ENCODE data around the gene DYNC1H1. TPM values are rescaled to one million over a fixed set of nuclear protein-coding genes. Genes with fewer than 3 reads are reported as not detected.

DYNC1H1 gene
- total RNA-seq, 4 donors from 2014 or later, result 606 to 1,020 (median 666) TPM

DNA sequence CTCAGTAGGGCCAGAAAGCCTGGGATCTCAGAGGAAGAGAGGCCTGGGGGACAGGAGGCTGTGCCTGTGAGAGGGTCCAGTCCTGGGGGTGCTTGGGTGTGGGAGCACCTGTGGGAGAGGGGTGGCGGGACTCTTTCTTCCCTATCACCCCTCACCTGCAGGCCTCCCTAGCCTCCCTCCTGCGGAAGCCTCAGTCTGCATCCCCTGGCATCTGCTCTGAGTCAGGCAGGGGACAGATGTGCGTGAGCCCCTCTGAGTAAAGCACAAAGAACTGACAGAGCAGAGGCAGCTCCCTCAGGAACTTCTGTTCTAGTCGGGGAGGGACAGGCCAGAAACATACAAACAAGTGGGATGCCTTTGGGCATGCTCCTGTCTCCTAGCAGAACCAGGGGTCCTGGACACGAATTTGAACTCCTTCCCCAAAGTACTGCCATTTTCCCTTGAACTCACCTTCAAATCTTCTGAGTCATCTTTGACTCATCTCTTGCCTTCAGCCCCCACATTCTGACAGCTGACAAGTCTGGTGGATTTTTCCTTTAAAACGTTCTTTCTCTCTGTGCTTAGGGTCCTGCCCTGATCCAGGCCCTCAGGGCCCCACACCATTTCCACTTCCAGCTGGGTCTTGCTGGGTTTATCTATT is 131.0 kb downstream of the DYNC1H1 start:
- peaks cover 0 to 10% (median 0%) of the 10 kb centered on the region in 3 donors for H3K4me1 ChIP-seq
- H3K36me3 ChIP-seq, result peaks cover 0 to 8% of the 10 kb centered on the region in 2 donors
- no peak for ATAC-seq
- WGBS, 2 donors (ENCODE audit: low coverage in 1 of 2), result 61 to 100% methylated on average over 1 to 2 of the region's 6 CpGs
- TF ChIP-seq POLR2A (IDR thresholded peaks at IDR 0.05) (no peak), EP300 (IDR thresholded peaks at IDR 0.05) (no peak), POLR2AphosphoS5 (IDR thresholded peaks at IDR 0.05) (no peak)
- TF ChIP-seq, protein P1, sequence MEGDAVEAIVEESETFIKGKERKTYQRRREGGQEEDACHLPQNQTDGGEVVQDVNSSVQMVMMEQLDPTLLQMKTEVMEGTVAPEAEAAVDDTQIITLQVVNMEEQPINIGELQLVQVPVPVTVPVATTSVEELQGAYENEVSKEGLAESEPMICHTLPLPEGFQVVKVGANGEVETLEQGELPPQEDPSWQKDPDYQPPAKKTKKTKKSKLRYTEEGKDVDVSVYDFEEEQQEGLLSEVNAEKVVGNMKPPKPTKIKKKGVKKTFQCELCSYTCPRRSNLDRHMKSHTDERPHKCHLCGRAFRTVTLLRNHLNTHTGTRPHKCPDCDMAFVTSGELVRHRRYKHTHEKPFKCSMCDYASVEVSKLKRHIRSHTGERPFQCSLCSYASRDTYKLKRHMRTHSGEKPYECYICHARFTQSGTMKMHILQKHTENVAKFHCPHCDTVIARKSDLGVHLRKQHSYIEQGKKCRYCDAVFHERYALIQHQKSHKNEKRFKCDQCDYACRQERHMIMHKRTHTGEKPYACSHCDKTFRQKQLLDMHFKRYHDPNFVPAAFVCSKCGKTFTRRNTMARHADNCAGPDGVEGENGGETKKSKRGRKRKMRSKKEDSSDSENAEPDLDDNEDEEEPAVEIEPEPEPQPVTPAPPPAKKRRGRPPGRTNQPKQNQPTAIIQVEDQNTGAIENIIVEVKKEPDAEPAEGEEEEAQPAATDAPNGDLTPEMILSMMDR (IDR thresholded peaks at IDR 0.05), result no peak
- H3K4me3 ChIP-seq, result no peak overlapping the region
- no peaks in the 10 kb centered on the region for H3K9me3 ChIP-seq
- no peaks in the 10 kb centered on the region for H3K27me3 ChIP-seq
- H3K27ac ChIP-seq, result no peak overlapping the region

- no peaks in the 10 kb centered on the region for H3K27me3 ChIP-seq
- peaks cover 0 to 10% (median 0%) of the 10 kb centered on the region in 3 donors for H3K4me1 ChIP-seq
- no peak overlapping the region for H3K4me3 ChIP-seq
- WGBS, 2 donors (ENCODE audit: low coverage in 1 of 2), result 29 to 47% methylated on average over 7 to 8 of the region's 8 CpGs
- TF ChIP-seq POLR2AphosphoS5 (IDR thresholded peaks at IDR 0.05), result no peak
- no peak for TF ChIP-seq POLR2A (IDR thresholded peaks at IDR 0.05)
- TF ChIP-seq, protein P1 (IDR thresholded peaks at IDR 0.05), result no peak
- TF ChIP-seq EP300 (IDR thresholded peaks at IDR 0.05), result no peak
- peak overlapping the region in 1 of 4 donors; percentile 27 for H3K27ac ChIP-seq
- H3K36me3 ChIP-seq, result peaks cover 0 to 8% of the 10 kb centered on the region in 2 donors
- H3K9me3 ChIP-seq, result no peaks in the 10 kb centered on the region
- no peak for ATAC-seq
Observed at GRCh38 chr14:102095871-102096568, 131.6 kb downstream of the DYNC1H1 start.

GRCh38 chr14:102096569-102097188 is 132.3 kb downstream of the DYNC1H1 start:
- H3K27ac ChIP-seq, result peak overlapping the region in 1 of 4 donors; percentile 27
- H3K4me3 ChIP-seq, result no peak overlapping the region
- 10 to 31% methylated on average over 8 to 12 of the region's 12 CpGs for WGBS, 2 donors (ENCODE audit: low coverage in 1 of 2)

DNA sequence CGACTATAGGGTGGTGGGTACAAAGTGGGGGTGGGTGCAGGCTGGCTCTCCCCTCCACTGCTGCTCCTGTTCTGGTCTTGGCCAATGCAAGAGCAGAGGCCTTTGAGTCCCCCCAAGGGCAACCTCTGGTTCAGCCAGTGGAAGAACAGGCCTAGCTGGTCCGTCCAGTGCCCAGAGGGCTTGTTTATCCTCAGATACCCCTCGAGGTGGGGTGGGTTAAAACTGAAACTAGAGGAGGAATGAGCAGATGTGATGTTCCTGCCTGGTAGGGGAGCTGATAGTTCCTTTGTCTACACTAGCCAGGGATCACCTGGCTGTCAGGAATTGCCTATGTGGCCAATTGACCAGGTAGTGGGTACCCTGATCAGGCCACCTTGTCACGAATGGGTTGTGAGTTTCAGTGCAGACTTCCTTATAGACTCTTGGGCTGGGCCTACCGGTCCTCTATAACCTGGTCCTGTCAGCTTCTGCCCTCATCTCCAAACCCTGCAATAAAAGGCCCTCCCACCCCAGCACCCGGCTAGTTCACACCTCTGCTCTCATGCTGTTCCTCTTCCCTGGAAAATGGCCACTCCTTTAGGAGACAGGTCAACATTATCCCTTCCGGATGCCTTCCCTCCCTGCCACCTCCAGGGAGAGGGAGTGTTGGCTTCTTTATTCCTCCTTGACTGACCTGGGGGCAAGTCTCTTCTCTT is 133.2 kb downstream of the DYNC1H1 start:
- H3K4me3 ChIP-seq, result no peak overlapping the region
- H3K4me1 ChIP-seq, result peaks cover 0 to 10% (median 0%) of the 10 kb centered on the region in 3 donors
- H3K36me3 ChIP-seq, result peaks cover 0 to 17% of the 10 kb centered on the region in 2 donors
- H3K27ac ChIP-seq, result no peak overlapping the region
- no peaks in the 10 kb centered on the region for H3K9me3 ChIP-seq
- TF ChIP-seq POLR2AphosphoS5 (IDR thresholded peaks at IDR 0.05) (no peak), EP300 (IDR thresholded peaks at IDR 0.05) (no peak), POLR2A (IDR thresholded peaks at IDR 0.05) (no peak)
- TF ChIP-seq, protein P1 (IDR thresholded peaks at IDR 0.05), result no peak
- ATAC-seq, result no peak
- 74 to 75% methylated on average over 3 to 6 of the region's 7 CpGs for WGBS, 2 donors (ENCODE audit: low coverage in 1 of 2)
- H3K27me3 ChIP-seq, result no peaks in the 10 kb centered on the region

More at GRCh38 chr14:102096569-102097188, 132.3 kb downstream of the DYNC1H1 start:
- peaks cover 0 to 10% (median 0%) of the 10 kb centered on the region in 3 donors for H3K4me1 ChIP-seq
- TF ChIP-seq, protein P1 (IDR thresholded peaks at IDR 0.05), result peak in 3 of 4 experiments; percentile 71 to 85 (median 76)
- TF ChIP-seq POLR2A (IDR thresholded peaks at IDR 0.05), result no peak
- peak; percentile 31 for TF ChIP-seq POLR2AphosphoS5 (IDR thresholded peaks at IDR 0.05)
- no peaks in the 10 kb centered on the region for H3K27me3 ChIP-seq
- no peaks in the 10 kb centered on the region for H3K9me3 ChIP-seq
- ATAC-seq, result peak; percentile 92
- H3K36me3 ChIP-seq, result peaks cover 0 to 15% of the 10 kb centered on the region in 2 donors

Data from gastroesophageal sphincter (tissue), 4 donors.